Right hindlimb (tissue), 1 donor: ENCODE results near the gene ADSL.

ENCODE experiments used
- DNase-seq: peaks from one replicate; pipeline ENCODE4 v3.0.0-alpha.2; 2018

Gene ADSL

GRCh38 chr22:40406063-40406890, 60.0 kb downstream of the ADSL start:
- no peak for DNase-seq

- DNase-seq: no peak
These were observed 60.9 kb downstream of the ADSL start for GRCh38 chr22:40407021-40407761.

GRCh38 chr22:40407831-40408717, 61.8 kb downstream of the ADSL start:
- DNase-seq: no peak

GRCh38 chr22:40408718-40409612, 62.7 kb downstream of the ADSL start:
- DNase-seq: no peak

GRCh38 chr22:40409613-40410113, 63.4 kb downstream of the ADSL start:
- DNase-seq: no peak

GRCh38 chr22:40410272-40410671, 64.0 kb downstream of the ADSL start:
- no peak for DNase-seq

GRCh38 chr22:40410731-40411505, 64.6 kb downstream of the ADSL start:
- no peak for DNase-seq

- DNase-seq: no peak
These were observed 65.2 kb downstream of the ADSL start for GRCh38 chr22:40411506-40411861.

- no peak for DNase-seq
These were observed 66.1 kb downstream of the ADSL start for GRCh38 chr22:40412441-40412840.

GRCh38 chr22:40413873-40414272, 67.6 kb downstream of the ADSL start:
- no peak for DNase-seq

GRCh38 chr22:40414311-40414710, 68.0 kb downstream of the ADSL start:
- DNase-seq: no peak

- DNase-seq: no peak
These were observed 68.7 kb downstream of the ADSL start for GRCh38 chr22:40414838-40415505.

- DNase-seq: no peak
These were observed 69.4 kb downstream of the ADSL start for GRCh38 chr22:40415531-40416266.

GRCh38 chr22:40416267-40416570, 69.9 kb downstream of the ADSL start:
- no peak for DNase-seq

GRCh38 chr22:40416636-40417035, 70.3 kb downstream of the ADSL start:
- no peak for DNase-seq

- no peak for DNase-seq
These were observed 70.7 kb downstream of the ADSL start for GRCh38 chr22:40417041-40417440.

GRCh38 chr22:40417881-40418280, 71.6 kb downstream of the ADSL start:
- DNase-seq: no peak

GRCh38 chr22:40418366-40419201, 72.3 kb downstream of the ADSL start:
- DNase-seq: peak; percentile 85

GRCh38 chr22:40419718-40420117, 73.4 kb downstream of the ADSL start:
- no peak for DNase-seq
